ENCODE measurements around the gene CAST.

CAST gene

DNA sequence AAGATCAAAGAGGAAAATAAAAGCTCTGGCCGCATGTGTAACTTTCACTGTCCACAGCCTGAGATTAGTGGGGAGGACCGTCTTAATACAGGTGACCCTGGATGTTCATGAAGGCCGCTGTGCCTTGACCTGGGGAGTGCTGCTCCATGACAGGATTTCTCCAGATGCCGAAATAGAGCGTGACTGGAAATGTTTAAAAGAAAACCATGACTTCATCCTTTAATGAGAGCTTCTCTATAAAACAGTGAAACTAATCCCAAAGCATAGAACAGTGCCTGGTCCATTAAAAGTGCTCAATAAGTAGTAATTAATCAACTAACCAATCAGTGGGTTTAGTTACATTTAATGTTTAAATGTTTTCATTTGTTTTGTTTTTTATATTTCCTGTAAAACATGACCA is 82.8 kb downstream of the CAST start:
- Histone ChIP-seq H3K36me3 (ENCODE audit: control insufficient read depth, insufficient read depth, low read length) (peaks cover 39% of the 10 kb centered on the region), H3K4me3 (ENCODE audit: low read length) (no peak overlapping the region), H3K4me1 (ENCODE audit: control insufficient read depth, insufficient read depth, low read length) (no peaks in the 10 kb centered on the region), H3K9ac (ENCODE audit: low read length) (no peak overlapping the region), H3K27me3 (ENCODE audit: control insufficient read depth, insufficient read depth, low read length) (no peaks in the 10 kb centered on the region), H3K27ac (ENCODE audit: low read depth, low read length) (no peak overlapping the region)

DNA sequence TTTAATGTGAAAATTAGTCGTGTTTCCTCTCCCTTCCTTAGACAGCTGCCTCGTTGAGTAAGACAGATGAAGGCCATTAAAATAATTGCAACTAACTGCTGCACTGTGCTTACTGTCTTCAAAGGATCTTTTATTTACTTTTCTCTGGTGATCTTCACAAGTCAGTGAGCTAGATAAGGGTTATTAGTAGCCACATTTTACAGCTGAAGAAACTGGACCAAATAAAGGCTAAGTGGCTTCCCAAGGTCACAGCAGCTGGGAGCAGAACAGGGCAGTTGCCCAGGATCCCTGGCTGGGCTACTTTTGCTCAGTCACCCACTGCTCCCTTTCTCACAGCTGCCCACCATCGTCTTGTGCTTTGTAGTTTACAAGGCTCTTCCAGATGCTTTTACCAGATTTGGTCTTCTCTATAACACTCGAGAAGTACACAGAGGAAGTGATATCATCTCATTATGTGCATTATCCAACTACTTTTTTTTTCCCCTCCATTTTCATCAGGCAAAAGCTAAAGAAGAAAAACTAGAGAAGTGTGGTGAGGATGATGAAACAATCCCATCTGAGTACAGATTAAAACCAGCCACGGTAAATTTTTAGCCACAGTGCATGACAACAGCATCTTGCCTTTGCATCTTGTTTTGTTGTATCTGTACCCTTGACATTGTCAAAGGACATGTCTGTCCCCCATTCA is 83.8 kb downstream of the CAST start:
- Histone ChIP-seq H3K4me1 (ENCODE audit: control insufficient read depth, insufficient read depth, low read length) (no peaks in the 10 kb centered on the region), H3K27ac (ENCODE audit: low read depth, low read length) (no peak overlapping the region)

DNA sequence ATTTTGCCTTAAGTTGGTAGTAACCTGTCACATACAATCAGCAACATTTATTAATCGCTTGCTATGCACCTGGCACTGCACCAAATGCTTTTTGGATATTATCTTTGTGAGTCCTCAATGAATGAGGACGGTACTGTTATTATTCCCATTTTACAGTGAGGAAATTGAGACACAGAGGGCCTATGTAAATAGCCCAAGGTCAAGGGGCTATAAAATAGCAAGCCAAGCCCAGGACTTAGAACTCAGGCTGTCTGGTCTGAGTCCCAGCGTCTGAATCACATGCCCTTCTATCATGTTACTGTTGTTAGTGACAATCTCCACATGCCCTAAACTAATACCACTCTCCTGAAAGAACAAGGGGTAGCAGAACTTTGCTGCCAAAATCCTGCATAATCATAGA is 85.5 kb downstream of the CAST start:
- peaks cover 27% of the 10 kb centered on the region for H3K36me3 ChIP-seq (ENCODE audit: control insufficient read depth, insufficient read depth, low read length)
- no peak overlapping the region for H3K4me3 ChIP-seq (ENCODE audit: low read length)
- no peaks in the 10 kb centered on the region for H3K27me3 ChIP-seq (ENCODE audit: control insufficient read depth, insufficient read depth, low read length)
- H3K9ac ChIP-seq (ENCODE audit: low read length): no peak overlapping the region
- H3K4me1 ChIP-seq (ENCODE audit: control insufficient read depth, insufficient read depth, low read length): no peaks in the 10 kb centered on the region
- H3K27ac ChIP-seq (ENCODE audit: low read depth, low read length): no peak overlapping the region

More for the DNA sequence above, 83.8 kb downstream of the CAST start:
- Histone ChIP-seq H3K36me3 (ENCODE audit: control insufficient read depth, insufficient read depth, low read length) (peaks cover 40% of the 10 kb centered on the region), H3K4me3 (ENCODE audit: low read length) (no peak overlapping the region), H3K9ac (ENCODE audit: low read length) (no peak overlapping the region), H3K27me3 (ENCODE audit: control insufficient read depth, insufficient read depth, low read length) (no peaks in the 10 kb centered on the region)

DNA sequence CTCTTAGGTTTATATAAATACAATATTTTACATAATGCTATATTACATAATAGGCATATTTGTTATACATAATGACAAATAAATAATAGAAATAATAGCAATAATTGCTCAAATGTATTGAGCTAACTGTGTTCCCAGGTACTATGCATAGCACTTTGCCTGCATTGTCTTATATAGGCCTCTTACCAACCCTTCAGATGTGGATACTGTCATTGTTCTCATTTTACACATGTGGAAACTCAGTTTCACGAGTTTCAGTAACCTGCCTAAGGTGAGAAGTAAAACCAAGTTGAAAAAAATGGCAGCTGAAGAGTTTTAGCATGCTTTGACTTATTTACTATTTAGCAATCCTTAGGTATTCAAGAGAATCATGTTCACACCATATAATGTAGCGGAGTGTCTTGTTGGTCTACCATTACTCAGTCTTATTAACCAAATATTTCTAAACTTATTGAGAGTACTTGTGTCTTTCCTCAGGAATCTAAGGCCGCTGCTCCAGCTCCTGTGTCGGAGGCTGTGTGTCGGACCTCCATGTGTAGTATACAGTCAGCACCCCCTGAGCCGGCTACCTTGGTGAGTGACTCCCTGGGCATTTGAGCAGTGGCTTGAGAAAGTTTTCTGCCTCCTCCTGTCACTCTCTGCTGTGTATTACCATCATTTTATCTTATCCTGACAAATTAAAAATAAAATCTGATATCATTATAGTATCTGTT is 88.1 kb downstream of the CAST start:
- Histone ChIP-seq H3K4me1 (ENCODE audit: control insufficient read depth, insufficient read depth, low read length) (no peaks in the 10 kb centered on the region), H3K27me3 (ENCODE audit: control insufficient read depth, insufficient read depth, low read length) (no peaks in the 10 kb centered on the region), H3K36me3 (ENCODE audit: control insufficient read depth, insufficient read depth, low read length) (peaks cover 33% of the 10 kb centered on the region), H3K9ac (ENCODE audit: low read length) (no peak overlapping the region), H3K4me3 (ENCODE audit: low read length) (no peak overlapping the region), H3K27ac (ENCODE audit: low read depth, low read length) (no peak overlapping the region)

DNA sequence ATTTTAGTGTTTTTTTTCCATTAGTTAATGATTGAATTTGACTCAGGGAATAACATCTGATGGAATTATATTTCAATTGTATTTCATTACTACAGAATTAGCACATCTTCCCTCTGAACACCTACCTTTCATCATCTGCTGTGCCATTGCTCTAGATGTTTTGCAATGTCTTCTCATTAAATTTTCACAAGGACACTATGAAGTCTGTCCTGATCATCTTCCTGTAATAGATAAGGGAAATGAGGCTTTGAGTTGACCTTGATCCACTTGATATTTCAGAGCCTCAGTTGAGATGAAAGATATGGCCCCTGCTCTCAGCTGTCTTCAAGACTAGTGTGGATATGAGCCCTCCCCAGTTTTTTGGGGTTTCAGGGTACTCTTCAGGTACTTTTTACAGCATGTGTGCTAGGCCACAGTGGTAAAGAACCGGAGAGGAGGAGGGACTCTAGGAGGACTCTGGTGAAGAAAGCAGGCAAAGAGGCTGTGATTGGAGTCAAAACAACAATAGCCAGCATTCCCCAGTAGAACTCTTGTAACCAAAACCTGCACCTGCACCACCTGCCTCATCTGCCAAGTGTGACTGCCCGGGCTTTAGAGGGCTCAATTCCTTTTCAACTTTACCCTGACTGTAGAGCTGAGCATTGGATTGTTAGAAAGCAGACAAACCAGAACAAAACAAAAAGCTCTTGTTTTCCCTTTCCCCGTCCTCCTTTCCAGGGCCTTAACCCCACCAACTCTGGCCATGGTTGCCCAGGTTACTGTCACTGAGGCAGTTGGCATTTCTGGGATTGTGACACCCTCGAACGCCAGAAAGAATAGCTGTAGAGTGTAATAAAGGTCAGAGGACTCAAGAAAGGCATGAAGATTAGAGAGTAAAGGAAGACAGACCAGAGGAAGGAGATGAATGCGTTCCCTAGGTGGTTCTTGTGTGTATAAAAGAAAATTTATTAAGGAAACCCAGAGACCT is 89.3 kb downstream of the CAST start:
- Histone ChIP-seq H3K36me3 (ENCODE audit: control insufficient read depth, insufficient read depth, low read length) (peaks cover 42% of the 10 kb centered on the region), H3K9ac (ENCODE audit: low read length) (no peak overlapping the region)

DNA sequence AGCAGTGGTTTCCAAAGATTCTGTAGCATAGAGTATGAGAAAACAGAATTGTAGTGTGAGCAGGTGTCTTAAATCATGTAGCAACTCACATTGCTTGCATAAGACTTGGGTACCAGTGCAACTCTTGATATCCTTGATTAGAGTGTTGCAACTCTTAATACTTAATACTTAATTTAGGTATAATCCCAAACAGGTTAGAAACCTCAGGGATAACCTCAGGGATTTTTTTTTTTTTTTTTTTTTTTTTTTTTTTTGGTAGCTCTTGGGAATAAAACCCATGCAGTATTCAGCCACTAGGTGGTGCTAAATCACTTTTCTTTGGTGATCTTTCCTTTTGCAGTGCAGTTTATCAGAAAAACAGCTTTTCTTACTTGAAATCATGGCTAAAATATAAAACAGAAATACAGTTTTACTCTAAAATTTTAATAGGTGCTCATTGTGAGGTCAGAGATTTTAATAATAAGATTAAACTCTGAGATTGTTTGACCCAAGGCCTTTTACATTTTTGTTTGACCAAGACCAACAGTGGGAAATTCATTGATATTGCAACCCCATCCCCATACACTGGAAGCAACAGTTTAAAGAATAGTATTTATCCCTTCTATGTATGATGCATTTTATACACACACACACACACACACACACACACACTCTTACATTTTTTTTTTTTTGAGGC is 90.3 kb downstream of the CAST start:
- Histone ChIP-seq H3K4me3 (ENCODE audit: low read length) (no peak overlapping the region), H3K4me1 (ENCODE audit: control insufficient read depth, insufficient read depth, low read length) (no peaks in the 10 kb centered on the region), H3K9ac (ENCODE audit: low read length) (no peak overlapping the region), H3K36me3 (ENCODE audit: control insufficient read depth, insufficient read depth, low read length) (peaks cover 50% of the 10 kb centered on the region), H3K27me3 (ENCODE audit: control insufficient read depth, insufficient read depth, low read length) (no peaks in the 10 kb centered on the region), H3K27ac (ENCODE audit: low read depth, low read length) (no peak overlapping the region)

More for the DNA sequence above, 89.3 kb downstream of the CAST start:
- no peak overlapping the region for H3K4me3 ChIP-seq (ENCODE audit: low read length)
- H3K27ac ChIP-seq (ENCODE audit: low read depth, low read length): no peak overlapping the region
- H3K27me3 ChIP-seq (ENCODE audit: control insufficient read depth, insufficient read depth, low read length): no peaks in the 10 kb centered on the region
- H3K4me1 ChIP-seq (ENCODE audit: control insufficient read depth, insufficient read depth, low read length): no peaks in the 10 kb centered on the region

DNA sequence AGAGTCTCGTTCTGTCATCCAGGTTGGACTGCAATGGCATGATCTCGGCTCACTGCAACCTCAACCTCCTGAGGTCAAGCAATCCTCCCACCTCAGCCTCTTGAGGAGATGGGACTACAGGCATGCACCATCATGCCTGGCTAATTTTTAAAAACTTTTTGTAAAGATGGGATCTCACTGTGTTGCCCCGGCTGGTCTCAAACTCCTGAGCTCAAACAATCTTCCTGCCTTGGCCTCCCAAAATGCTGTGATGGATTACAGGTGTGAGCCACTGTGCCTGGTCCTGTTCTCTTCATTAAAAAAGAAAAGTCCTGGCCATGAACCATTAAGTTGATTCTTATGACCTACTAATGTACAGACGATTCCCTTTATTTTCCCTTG is 90.8 kb downstream of the CAST start:
- no peaks in the 10 kb centered on the region for H3K4me1 ChIP-seq (ENCODE audit: control insufficient read depth, insufficient read depth, low read length)
- H3K36me3 ChIP-seq (ENCODE audit: control insufficient read depth, insufficient read depth, low read length): peaks cover 51% of the 10 kb centered on the region
- H3K27ac ChIP-seq (ENCODE audit: low read depth, low read length): no peak overlapping the region

DNA sequence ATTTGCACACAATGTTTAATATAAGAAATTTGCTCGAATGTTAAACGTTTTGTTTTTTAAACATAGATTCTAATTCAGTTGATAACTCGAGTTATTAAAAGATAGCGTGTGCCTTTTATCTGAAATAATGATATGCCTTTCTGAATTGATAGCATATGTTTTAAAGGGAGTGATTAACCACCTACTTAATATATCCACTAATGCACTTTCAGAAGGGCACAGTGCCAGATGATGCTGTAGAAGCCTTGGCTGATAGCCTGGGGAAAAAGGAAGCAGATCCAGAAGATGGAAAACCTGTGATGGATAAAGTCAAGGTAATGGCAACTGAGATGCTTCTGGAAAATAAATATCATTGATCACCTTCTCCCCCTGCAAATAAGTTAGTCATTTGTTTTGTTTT is 91.7 kb downstream of the CAST start:
- H3K9ac ChIP-seq (ENCODE audit: low read length): no peak overlapping the region
- no peak overlapping the region for H3K27ac ChIP-seq (ENCODE audit: low read depth, low read length)
- peaks cover 56% of the 10 kb centered on the region for H3K36me3 ChIP-seq (ENCODE audit: control insufficient read depth, insufficient read depth, low read length)
- no peaks in the 10 kb centered on the region for H3K27me3 ChIP-seq (ENCODE audit: control insufficient read depth, insufficient read depth, low read length)
- no peak overlapping the region for H3K4me3 ChIP-seq (ENCODE audit: low read length)
- H3K4me1 ChIP-seq (ENCODE audit: control insufficient read depth, insufficient read depth, low read length): no peaks in the 10 kb centered on the region

More for the DNA sequence above, 90.8 kb downstream of the CAST start:
- no peak overlapping the region for H3K9ac ChIP-seq (ENCODE audit: low read length)
- H3K4me3 ChIP-seq (ENCODE audit: low read length): no peak overlapping the region
- no peaks in the 10 kb centered on the region for H3K27me3 ChIP-seq (ENCODE audit: control insufficient read depth, insufficient read depth, low read length)

DNA sequence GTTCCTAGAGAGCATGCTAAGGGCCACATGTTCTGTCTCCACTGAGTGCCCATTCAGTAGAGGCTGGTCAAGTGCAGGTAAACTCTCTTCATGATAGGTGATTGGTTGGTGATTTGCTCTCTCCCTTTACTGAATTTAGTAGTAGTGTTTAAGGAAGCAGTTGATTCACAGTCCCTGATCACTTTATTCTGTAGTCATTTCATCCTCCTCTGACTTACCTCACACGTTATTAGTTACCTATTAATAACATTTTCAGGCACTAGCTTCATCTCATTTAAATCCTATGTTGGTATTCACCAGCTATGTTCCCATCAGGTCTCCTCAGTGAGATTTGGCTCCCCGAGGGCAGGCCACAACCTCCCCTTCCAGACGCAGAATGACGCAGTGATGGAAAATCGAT is 93.7 kb downstream of the CAST start:
- Histone ChIP-seq H3K4me3 (ENCODE audit: low read length) (no peak overlapping the region), H3K27me3 (ENCODE audit: control insufficient read depth, insufficient read depth, low read length) (no peaks in the 10 kb centered on the region), H3K27ac (ENCODE audit: low read depth, low read length) (no peak overlapping the region), H3K9ac (ENCODE audit: low read length) (no peak overlapping the region), H3K36me3 (ENCODE audit: control insufficient read depth, insufficient read depth, low read length) (peaks cover 43% of the 10 kb centered on the region), H3K4me1 (ENCODE audit: control insufficient read depth, insufficient read depth, low read length) (no peaks in the 10 kb centered on the region)

DNA sequence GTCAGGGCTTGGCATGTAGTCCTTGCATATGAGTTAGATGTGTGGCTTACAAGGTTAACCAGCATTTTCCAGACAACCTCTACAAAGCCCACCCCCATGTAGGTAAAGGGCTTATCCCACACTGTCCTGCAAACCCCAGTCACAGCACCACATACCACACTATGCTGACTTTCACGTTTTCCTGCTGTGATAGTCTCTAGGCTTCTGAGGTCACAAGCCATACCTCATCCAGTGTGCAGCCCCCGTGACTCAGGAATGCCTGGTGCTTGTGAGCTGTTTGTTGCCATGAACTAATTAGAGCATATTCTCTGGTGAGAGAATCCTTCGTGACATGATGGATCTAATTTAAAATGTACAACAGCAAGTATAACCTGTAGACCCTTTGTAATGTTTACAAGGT is 94.8 kb downstream of the CAST start:
- H3K27me3 ChIP-seq (ENCODE audit: control insufficient read depth, insufficient read depth, low read length): no peaks in the 10 kb centered on the region
- H3K9ac ChIP-seq (ENCODE audit: low read length): no peak overlapping the region
- peaks cover 3% of the 10 kb centered on the region for H3K4me1 ChIP-seq (ENCODE audit: control insufficient read depth, insufficient read depth, low read length)
- H3K4me3 ChIP-seq (ENCODE audit: low read length): no peak overlapping the region
- peaks cover 43% of the 10 kb centered on the region for H3K36me3 ChIP-seq (ENCODE audit: control insufficient read depth, insufficient read depth, low read length)
- H3K27ac ChIP-seq (ENCODE audit: low read depth, low read length): no peak overlapping the region

DNA sequence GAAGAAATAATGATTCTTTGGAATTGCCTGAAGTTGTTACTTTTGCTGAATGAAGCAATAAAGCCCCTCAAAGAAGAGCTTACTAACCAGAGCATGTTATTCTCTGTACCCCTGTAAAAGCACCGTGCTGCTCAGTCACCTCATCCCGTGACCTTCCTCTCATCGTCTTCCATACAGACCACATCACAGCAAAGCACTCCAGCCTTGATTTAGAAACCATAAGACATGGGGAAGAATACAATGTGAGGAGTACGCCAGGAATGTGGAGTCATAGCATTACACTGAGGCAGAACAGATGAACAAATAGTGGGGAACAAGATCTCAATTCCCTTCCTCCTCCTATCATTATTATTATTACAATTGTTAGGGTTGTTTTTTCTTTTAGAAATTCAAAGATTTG is 96.4 kb downstream of the CAST start:
- H3K36me3 ChIP-seq (ENCODE audit: control insufficient read depth, insufficient read depth, low read length): peaks cover 45% of the 10 kb centered on the region

DNA sequence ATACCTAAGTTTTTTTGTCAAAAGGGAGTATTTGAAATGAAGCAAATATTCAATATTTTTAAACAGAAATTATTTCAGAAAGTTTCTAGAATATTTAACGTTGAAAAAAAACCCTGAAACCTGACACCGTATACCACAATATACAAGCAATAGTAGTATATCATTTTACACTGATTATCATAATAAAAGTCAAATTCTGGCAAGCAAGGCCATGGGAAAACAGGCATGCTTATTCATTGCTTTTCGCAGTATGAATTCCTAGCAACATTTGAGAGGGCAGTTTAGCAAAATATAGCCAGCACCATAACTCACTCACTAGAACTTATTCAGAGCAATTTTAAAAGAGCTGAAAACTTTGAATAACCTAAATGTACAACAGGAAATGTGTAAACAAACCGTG is 99.4 kb downstream of the CAST start:
- Histone ChIP-seq H3K36me3 (ENCODE audit: control insufficient read depth, insufficient read depth, low read length) (peaks cover 46% of the 10 kb centered on the region), H3K4me3 (ENCODE audit: low read length) (no peak overlapping the region), H3K27me3 (ENCODE audit: control insufficient read depth, insufficient read depth, low read length) (no peaks in the 10 kb centered on the region), H3K4me1 (ENCODE audit: control insufficient read depth, insufficient read depth, low read length) (peaks cover 3% of the 10 kb centered on the region), H3K27ac (ENCODE audit: low read depth, low read length) (no peak overlapping the region), H3K9ac (ENCODE audit: low read length) (no peak overlapping the region)

More for the DNA sequence above, 96.4 kb downstream of the CAST start:
- H3K27ac ChIP-seq (ENCODE audit: low read depth, low read length): no peak overlapping the region
- no peaks in the 10 kb centered on the region for H3K27me3 ChIP-seq (ENCODE audit: control insufficient read depth, insufficient read depth, low read length)
- H3K4me3 ChIP-seq (ENCODE audit: low read length): no peak overlapping the region
- peaks cover 3% of the 10 kb centered on the region for H3K4me1 ChIP-seq (ENCODE audit: control insufficient read depth, insufficient read depth, low read length)
- H3K9ac ChIP-seq (ENCODE audit: low read length): no peak overlapping the region

All from rectal smooth muscle tissue (tissue), 1 donor.